ENCODE results near the gene CACNG8.

DNA sequence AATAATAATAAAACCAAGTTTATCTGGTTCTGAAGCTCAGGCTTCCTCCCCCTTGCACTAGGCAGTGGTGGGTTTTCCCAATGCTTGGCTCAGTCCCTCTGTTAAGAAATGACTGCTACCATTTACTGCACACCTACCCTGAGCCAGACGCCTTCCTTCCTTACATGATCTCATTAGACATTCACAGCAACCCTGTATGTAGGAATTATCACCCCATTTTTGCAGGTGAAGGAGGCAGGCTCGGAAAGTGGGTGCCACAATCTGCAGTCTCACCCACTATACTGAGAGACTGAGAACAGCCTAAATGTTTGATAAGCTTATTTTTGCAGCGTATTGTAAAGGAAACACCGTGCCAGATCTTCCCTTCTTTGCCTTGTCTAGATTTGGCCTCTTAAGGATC is 18.3 kb upstream of the CACNG8 start:
- no peak for TF ChIP-seq POLR2AphosphoS5 (IDR thresholded peaks at IDR 0.05; ENCODE audit: low read depth, low read length)
- TF ChIP-seq, protein P1, sequence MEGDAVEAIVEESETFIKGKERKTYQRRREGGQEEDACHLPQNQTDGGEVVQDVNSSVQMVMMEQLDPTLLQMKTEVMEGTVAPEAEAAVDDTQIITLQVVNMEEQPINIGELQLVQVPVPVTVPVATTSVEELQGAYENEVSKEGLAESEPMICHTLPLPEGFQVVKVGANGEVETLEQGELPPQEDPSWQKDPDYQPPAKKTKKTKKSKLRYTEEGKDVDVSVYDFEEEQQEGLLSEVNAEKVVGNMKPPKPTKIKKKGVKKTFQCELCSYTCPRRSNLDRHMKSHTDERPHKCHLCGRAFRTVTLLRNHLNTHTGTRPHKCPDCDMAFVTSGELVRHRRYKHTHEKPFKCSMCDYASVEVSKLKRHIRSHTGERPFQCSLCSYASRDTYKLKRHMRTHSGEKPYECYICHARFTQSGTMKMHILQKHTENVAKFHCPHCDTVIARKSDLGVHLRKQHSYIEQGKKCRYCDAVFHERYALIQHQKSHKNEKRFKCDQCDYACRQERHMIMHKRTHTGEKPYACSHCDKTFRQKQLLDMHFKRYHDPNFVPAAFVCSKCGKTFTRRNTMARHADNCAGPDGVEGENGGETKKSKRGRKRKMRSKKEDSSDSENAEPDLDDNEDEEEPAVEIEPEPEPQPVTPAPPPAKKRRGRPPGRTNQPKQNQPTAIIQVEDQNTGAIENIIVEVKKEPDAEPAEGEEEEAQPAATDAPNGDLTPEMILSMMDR (IDR thresholded peaks at IDR 0.05) = no peak
- TF ChIP-seq, protein P2, sequence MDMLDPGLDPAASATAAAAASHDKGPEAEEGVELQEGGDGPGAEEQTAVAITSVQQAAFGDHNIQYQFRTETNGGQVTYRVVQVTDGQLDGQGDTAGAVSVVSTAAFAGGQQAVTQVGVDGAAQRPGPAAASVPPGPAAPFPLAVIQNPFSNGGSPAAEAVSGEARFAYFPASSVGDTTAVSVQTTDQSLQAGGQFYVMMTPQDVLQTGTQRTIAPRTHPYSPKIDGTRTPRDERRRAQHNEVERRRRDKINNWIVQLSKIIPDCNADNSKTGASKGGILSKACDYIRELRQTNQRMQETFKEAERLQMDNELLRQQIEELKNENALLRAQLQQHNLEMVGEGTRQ (IDR thresholded peaks at IDR 0.05; ENCODE audit: borderline replicate concordance, low read depth, low read length) = no peak
- TF ChIP-seq, protein P3, sequence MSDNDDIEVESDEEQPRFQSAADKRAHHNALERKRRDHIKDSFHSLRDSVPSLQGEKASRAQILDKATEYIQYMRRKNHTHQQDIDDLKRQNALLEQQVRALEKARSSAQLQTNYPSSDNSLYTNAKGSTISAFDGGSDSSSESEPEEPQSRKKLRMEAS (IDR thresholded peaks at IDR 0.05; ENCODE audit: low read depth) = no peak
- TF ChIP-seq, protein P4, sequence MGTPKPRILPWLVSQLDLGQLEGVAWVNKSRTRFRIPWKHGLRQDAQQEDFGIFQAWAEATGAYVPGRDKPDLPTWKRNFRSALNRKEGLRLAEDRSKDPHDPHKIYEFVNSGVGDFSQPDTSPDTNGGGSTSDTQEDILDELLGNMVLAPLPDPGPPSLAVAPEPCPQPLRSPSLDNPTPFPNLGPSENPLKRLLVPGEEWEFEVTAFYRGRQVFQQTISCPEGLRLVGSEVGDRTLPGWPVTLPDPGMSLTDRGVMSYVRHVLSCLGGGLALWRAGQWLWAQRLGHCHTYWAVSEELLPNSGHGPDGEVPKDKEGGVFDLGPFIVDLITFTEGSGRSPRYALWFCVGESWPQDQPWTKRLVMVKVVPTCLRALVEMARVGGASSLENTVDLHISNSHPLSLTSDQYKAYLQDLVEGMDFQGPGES (IDR thresholded peaks at IDR 0.05; ENCODE audit: low read depth, low read length) = no peak
- no peak for TF ChIP-seq TCF12 (IDR thresholded peaks at IDR 0.05)
- no peak for TF ChIP-seq RCOR1 (IDR thresholded peaks at IDR 0.05; ENCODE audit: low read length)
- no peak for TF ChIP-seq EZH2phosphoT487 (IDR thresholded peaks at IDR 0.05; ENCODE audit: borderline replicate concordance, low read depth)
- TF ChIP-seq EP300 (IDR thresholded peaks at IDR 0.05; ENCODE audit: borderline replicate concordance in 1 of 2, low read depth in 1 of 2, low read length in 1 of 2) = no peak
- no peak for TF ChIP-seq RFX5 (IDR thresholded peaks at IDR 0.05; ENCODE audit: low read length)
- TF ChIP-seq ELF1 (IDR thresholded peaks at IDR 0.05) = no peak
- no peak for TF ChIP-seq SIN3A (IDR thresholded peaks at IDR 0.05; ENCODE audit: borderline replicate concordance, low read depth, low read length)

All from SK-N-SH (cell line).